Sigmoid colon (tissue), 4 donors: ENCODE data around the gene APOO.

Source experiments
- POLR2AphosphoS5 ChIP-seq, 4 donors: sonication (generic); formaldehyde crosslinking; IDR thresholded peaks; one replicate each; pipeline ENCODE4 v1.6.1; 2017; ENCODE audit warnings: antibody characterized with exemption in 4 of 4
- TF ChIP-seq, protein P1 (sequence below), 4 experiments: fragments of 450-650 bp in 3 of 4; fragments of 200-600 bp in 1 of 4; IDR thresholded peaks; one replicate each; pipeline ENCODE4 v1.5.1; 2016 to 2019; ENCODE audit warnings: antibody characterized with exemption in 4 of 4, mild to moderate bottlenecking in 3 of 4, moderate library complexity in 2 of 4

- TF ChIP-seq, protein P1, sequence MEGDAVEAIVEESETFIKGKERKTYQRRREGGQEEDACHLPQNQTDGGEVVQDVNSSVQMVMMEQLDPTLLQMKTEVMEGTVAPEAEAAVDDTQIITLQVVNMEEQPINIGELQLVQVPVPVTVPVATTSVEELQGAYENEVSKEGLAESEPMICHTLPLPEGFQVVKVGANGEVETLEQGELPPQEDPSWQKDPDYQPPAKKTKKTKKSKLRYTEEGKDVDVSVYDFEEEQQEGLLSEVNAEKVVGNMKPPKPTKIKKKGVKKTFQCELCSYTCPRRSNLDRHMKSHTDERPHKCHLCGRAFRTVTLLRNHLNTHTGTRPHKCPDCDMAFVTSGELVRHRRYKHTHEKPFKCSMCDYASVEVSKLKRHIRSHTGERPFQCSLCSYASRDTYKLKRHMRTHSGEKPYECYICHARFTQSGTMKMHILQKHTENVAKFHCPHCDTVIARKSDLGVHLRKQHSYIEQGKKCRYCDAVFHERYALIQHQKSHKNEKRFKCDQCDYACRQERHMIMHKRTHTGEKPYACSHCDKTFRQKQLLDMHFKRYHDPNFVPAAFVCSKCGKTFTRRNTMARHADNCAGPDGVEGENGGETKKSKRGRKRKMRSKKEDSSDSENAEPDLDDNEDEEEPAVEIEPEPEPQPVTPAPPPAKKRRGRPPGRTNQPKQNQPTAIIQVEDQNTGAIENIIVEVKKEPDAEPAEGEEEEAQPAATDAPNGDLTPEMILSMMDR (IDR thresholded peaks at IDR 0.05) = no peak
- TF ChIP-seq POLR2AphosphoS5 (IDR thresholded peaks at IDR 0.05) = no peak
These were observed 75.0 kb downstream of the APOO start for GRCh38 chrX:23832721-23833120.
